NOMO-1 treated with DMSO at 0.1 percent for 48 hours (cell line): Measurements from ENCODE around the gene MRPL36.
"Not testable (repeated sequence)": the region's sequence is repeated elsewhere in the genome, so short reads cannot be mapped to it uniquely, and the experiment has no call there.

Source experiments
- DNase-seq: peaks from one replicate; lab custom pipeline; 2025; ENCODE audit not compliant: unreplicated experiment; lab: John Stamatoyannopoulos, UW

The MRPL36 gene

GRCh38 chr5:1799602-1800471 lies at the start of gene MRPL36:
Gene MRPL36 (minus strand): TSS chr5:1799837. CDS start chr5:1798935, 902 bp downstream.
- DNase-seq, result peak; percentile 96

GRCh38 chr5:1847611-1848010 lies 48.0 kb upstream of the MRPL36 start:
- no peak for DNase-seq

- no peak for DNase-seq
Observed at GRCh38 chr5:1847056-1847455, 47.4 kb upstream of the MRPL36 start.

DNA sequence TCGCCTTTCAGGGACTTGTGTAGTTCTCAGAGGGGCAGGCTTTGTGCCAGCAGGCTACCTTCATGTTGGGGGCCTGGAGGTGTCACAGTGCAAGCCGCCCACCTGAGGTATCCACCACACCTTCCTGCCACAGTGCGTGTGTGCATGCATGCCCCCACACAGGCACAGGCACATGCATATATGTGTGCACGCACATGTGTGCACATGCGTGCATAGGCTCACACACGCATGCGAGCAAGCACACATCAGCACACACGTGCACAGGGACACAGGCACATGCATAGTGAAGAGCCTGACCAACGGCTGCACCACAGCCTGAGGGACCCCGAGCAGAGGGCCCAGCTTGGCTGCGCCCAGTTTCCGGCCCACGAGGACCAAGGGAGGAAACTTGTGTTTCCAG lies 46.9 kb upstream of the MRPL36 start:
- no peak for DNase-seq

GRCh38 chr5:1845696-1846095 lies 46.1 kb upstream of the MRPL36 start:
- no peak for DNase-seq

DNA sequence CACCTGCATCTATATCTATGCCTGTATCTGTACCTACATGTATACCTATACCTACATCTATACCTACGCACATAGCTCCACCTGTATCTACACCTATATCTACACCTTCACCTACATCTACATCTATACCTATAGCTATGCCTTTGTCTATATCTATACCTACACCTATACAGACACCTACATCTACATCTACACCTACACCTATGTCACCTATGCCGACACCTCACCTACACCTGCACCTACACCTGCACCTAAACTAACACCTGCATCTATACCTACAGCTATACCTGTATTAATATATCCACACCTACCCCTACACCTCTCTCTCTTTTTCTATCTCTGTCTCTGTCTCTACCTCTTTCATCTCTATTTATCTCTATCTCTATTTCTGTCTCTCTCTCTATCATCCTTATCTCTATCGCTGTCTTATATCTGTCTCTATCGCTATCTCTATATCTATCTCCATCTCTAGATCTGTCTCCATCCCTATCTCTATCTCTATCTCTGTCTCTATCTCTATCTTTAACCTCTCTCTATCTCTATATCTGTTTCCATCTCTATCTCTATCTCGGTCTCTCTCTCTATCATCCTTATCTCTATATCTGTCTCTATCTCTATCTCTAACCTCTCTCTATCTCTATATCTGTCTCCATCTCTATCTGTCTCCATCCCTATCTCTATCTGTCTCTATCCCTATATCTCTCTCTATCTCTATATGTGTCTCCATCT lies 45.2 kb upstream of the MRPL36 start:
- no peak for DNase-seq

DNA sequence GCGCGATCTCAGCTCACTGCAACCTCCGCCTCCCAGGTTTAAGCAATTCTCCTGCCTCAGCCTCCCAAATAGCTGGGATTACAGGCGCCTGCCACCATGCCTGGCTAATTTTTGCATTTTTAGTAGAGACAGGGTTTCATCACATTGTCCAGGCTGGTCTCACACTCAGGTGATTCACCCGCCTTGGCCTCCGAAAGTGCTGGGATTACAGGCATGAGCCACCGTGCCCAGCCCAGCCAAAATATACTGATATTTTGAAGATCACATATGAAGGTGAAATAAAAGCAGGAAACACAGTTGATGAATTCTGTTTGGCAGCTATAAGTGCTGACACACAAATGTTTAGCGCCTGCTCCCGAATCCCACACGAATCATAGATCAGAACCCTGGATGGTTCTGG lies 44.1 kb upstream of the MRPL36 start:
- not testable (repeated sequence) for DNase-seq

DNA sequence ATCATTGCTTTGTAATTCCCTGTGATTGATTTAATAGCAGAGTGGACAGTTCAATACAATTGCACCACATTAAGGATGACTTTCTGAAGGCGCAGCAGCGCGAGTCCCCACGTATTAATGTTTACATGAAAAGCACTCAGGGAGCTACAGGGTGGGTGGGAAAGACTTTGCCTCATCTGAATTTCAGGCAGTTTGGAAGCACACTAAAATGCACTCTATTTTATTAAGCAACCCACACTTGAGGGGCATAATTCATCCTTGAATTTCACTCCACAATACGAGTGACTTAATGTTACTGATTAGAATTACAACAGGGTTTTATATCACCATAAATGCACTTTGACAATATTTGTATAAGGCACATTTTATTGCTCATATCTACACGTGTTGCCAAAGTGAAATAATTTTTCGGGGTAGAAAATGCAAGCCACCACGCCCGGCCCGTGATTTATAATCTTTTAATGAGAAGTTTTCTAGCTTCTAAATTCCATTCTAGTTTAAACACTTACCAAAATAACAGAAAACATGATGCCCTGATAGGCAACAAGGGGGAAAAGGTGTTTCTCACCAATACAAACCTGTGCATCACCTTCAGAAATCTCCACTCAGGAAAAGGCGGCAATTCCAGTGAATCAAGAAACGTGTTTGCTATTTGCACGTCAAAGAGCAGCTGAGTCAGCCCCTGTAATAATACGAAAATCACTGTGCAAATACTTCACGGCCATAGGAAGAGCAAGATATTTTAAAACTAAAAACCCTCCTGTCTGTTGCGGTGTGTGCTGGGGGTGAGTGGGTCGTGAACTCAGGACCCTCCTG lies 42.6 kb upstream of the MRPL36 start:
- no peak for DNase-seq

- DNase-seq, result no peak
Observed at GRCh38 chr5:1840741-1841521, 41.3 kb upstream of the MRPL36 start.

DNA sequence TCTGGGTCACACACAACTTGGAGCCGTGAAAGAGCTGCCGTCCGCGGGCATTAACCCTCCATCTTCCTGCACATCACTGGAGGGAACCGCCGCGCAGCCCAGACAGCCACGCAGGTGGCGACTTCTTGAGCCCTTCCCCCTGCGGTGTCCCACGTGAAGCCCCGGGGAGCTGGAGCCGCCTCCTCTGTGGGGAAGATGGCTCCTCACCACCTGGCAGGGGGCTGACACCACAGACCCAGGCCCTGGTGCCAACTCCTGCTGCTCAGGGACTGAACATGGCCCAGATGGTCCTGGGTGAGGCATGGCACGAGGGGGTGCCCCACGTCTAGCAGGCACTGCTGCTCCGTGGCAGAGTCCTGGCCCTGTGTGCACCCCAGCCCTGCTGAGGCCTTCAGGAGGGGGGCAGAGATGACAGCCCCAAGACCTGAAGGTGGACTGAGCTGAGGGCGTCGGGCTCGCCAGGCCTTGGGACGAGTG lies 40.5 kb upstream of the MRPL36 start:
- DNase-seq, result no peak

DNA sequence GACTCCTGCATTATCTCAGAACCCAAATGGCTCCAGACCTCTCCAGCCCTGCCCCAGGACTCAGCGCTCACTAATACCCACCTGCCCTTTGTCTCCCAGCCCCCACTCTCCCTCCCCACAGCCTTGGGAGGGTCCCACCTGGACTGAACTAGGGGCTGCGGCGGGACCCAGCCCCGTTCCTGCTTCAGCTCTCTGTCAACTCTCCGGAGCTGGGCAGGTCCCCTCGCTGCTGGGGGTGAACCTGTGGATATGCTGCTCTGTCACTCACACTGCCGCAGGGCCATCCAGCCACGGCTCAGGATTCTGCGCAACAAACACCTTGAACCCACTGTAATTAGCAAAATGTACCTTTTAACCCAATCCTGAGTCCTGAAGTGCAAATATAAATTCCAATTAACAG lies 38.4 kb upstream of the MRPL36 start:
- no peak for DNase-seq

GRCh38 chr5:1836891-1837880 lies 37.5 kb upstream of the MRPL36 start:
- DNase-seq, result no peak

DNA sequence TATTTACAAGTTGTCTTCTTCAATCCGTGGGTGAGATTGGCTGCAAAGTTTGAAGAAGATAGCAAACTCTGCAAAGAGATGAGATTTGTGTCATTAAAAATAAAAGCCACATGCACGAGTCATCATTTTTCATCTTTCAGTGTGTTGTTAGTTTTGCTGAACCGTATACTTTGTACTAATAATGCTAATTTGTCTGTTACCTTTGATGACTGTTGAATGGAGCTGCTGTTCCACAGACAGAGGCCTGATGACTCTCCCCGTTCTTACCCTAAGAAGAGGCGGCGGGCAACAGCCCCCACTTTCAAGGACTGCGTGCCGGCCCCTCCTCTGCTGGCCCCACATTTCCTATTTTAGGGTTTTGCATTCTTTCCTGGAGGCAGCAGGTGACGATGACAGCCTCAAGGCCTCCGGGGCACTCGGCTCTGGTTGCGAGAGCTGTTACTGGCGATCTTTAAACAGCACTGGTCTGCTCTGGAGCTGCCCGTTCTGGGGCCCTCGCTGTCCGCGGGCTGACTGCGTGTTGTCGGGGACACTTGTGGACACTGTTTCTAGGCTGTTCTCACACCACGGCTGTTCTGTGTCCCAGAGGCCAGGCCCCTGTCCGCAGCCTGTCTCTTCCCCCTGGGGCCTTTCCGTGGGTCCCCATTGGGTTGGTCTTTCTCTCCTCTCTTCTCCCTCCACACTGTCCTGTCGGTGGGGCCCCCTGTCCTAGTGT lies 36.7 kb upstream of the MRPL36 start:
- DNase-seq, result no peak

DNA sequence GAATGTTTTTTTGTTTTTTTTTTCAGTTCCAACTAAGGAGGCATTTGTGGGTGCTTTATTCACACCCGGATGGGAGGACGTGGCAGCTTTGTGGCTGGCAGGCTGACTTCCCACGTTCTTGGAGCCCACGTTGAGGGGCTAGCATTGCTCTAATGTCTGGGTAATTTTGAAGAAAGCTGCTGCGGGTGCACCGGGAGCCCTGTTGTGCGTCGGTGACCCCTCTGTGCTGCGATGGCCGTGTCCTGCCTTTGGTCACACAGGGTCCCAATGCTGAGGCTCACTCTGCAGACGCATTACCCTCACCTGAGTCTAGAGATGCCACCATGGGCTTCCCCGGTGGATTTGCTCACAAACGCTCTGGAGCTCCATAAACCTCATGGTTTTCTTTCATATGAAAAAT lies 35.8 kb upstream of the MRPL36 start:
- no peak for DNase-seq

- no peak for DNase-seq
Observed at GRCh38 chr5:1834721-1835429, 35.2 kb upstream of the MRPL36 start.

DNA sequence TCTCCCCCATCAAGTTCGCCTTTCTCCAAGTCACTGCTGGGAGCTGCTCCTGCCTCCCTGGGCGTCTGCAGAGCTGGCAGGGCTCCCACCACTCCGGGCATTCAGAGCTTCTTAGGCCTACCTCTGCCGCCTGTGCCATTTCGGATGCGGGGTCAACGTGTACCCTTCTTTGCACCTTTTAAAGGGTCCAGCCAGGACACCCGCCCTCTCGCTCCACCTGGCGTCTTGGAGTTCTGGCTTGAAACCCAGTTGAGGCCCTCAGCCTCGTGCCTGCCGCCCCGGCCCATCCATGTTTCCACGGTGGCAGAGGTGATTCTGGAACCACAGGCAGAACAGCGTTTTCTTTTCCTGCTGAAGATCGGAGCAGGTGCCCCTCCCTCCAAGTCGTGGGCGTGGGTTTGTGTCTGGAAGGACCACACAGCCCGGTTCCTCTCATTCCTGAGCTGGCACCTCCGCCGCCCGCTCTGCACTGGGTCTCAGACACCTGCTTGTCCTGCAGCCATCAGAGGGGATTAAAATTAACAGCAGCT lies 34.5 kb upstream of the MRPL36 start:
- DNase-seq, result no peak

- DNase-seq, result no peak
Observed at GRCh38 chr5:1833264-1834021, 33.8 kb upstream of the MRPL36 start.
